Heart left ventricle (tissue), 16 donors: ENCODE results near the gene ATF6B. TPM values are rescaled to one million over a fixed set of nuclear protein-coding genes. Genes with fewer than 3 reads are reported as not detected.
"Not testable (repeated sequence)": the region's sequence is repeated elsewhere in the genome, so short reads cannot be mapped to it uniquely, and the experiment has no call there.

Experiments used
- ATAC-seq, 4 donors: fragments of 200-7000 bp; cut with Tn5 transposase; one replicate each; pipeline ENCODE4 v1.9.1; 2020 to 2022; ENCODE audit warnings: moderate library complexity in 4 of 4, mild to moderate bottlenecking in 3 of 4, moderate number of reproducible peaks in 1 of 4
- DNase-seq, 5 donors: peaks; one replicate each; pipeline ENCODE4 v3.0.0-alpha.2; 2020
- H3K27ac ChIP-seq, 12 donors: fragments of 200-600 bp; sonication (generic) in 4 of 12; one replicate each; pipeline versions ENCODE4 v1.5.0 to v1.8.0; 2016 to 2022; ENCODE audit warnings: mild to moderate bottlenecking in 2 of 12
- H3K27me3 ChIP-seq, 9 donors: fragments of 200-600 bp; sonication (generic) in 2 of 9; one replicate each; pipeline versions ENCODE4 v1.5.1 to v1.8.0; 2016 to 2022; ENCODE audit warnings: mild to moderate bottlenecking in 3 of 9
- H3K36me3 ChIP-seq, 9 donors: fragments of 200-600 bp; sonication (generic) in 2 of 9; one replicate each; pipeline versions ENCODE4 v1.5.0 to v1.8.0; 2018 to 2022; ENCODE audit warnings: mild to moderate bottlenecking in 2 of 9
- H3K4me1 ChIP-seq, 12 donors: fragments of 200-600 bp; sonication (generic) in 4 of 12; one replicate each; pipeline versions ENCODE4 v1.5.0 to v1.8.0; 2016 to 2022; ENCODE audit warnings: mild to moderate bottlenecking in 3 of 12
- H3K4me3 ChIP-seq, 12 donors: fragments of 200-600 bp; sonication (generic) in 4 of 12; one replicate each; pipeline versions ENCODE4 v1.5.0 to v1.8.0; 2017 to 2022; ENCODE audit warnings: mild to moderate bottlenecking in 9 of 12, moderate library complexity in 4 of 12
- H3K9me3 ChIP-seq, 12 donors: fragments of 200-600 bp; sonication (generic) in 4 of 12; one replicate each; pipeline versions ENCODE4 v1.5.0 to v1.8.0; 2016 to 2022; ENCODE audit warnings: mild to moderate bottlenecking in 1 of 12
- POLR2A ChIP-seq, 2 donors: fragments of 450-650 bp; IDR thresholded peaks; one replicate each; pipeline ENCODE4 v1.6.1; 2017; ENCODE audit warnings: antibody characterized with exemption in 2 of 2, mild to moderate bottlenecking in 2 of 2, moderate library complexity in 2 of 2
- WGBS, 4 donors: extraction: QIAGEN DNeasy Blood & Tissue Kit in 2 of 4; methylation state at CpG; one replicate each; pipeline versions ENCODE4 v1.1.5 to v1.1.7; 2013 to 2018; 5-methylcytosine and 5-hydroxymethylcytosine counted together
- intact Hi-C, 10 donors: fragments of 100-400 bp; cut with DNase I; formaldehyde crosslinking; loops; one replicate each; pipeline versions ENCODE4 v1.11.1 to v1.14.2; 2022
- polyA plus RNA-seq, 2 donors: library from polyadenylated mRNA; stranded (reverse); fragments of 200-250 nt; gene quantifications; one replicate each; pipeline ENCODE4 v1.2.3, GENCODE V29; 2013
- total RNA-seq, 9 donors: library from RNA; depleted of rRNA in 2 of 9; stranded (reverse); fragments of >200 nt in 2 of 9; fragmentation: NEBNext Ultra II Directional in 3 of 9; extraction: Animal tissue kit (Norgen Biotek cat#: 25700) in 3 of 9; gene quantifications; one replicate each; pipeline versions ENCODE4 v1.1.0 to v1.2.4, GENCODE V29; 2016 to 2023
- TF ChIP-seq, protein P1 (sequence below), 12 donors: fragments of 200-600 bp; sonication (generic) in 4 of 12; IDR thresholded peaks; one replicate each; pipeline versions ENCODE4 v1.5.0 to v1.8.0; 2018 to 2022; ENCODE audit warnings: antibody characterized with exemption in 12 of 12, mild to moderate bottlenecking in 5 of 12
- donor health status: ischemic (EF 13 %, LVEDD 7.1; RV severe dilation, severe dysfunction).
- donor health status: healthy with polysubstance abuse.
- donor health status: DM: no; HTN: yes; CAD: no.
- donor health status: DM: no; HTN: no; CAD: no.
- donor health status: ischemic (EF 25% LVEDD 6.9; RV normal size, moderate dysfunction).
- donor health status: ischemic (EF 25% LVEDD 5.7; RV mildly dilated, moderate dysfunction).
- donor health status: healthy.
- donor health status: DM: yes; HTN: yes; CAD: no.
- donor health status: ischemic (EF 35%, LVEDD 5.7; RV mildly dilated, moderate dysfunction).
- donor health status: nonischemic (EF 11% LVEDD 7.7; RV severe dilation, severe dysfunction).
- donor health status: DM: yes; HTN: yes; CAD: no.
- donor health status: PGD.
- donor health status: ischemic (EF 29% LVEDD 5.4; RV normal size, mild dysfunction).
- donor health status: nonischemic (EF 23%, LVEDD 6.1; RV moderate dilation, normal function).

ATF6B gene
- total and polyA plus RNA-seq, 11 donors, result 11.1 to 56.8 (median 28.7) TPM

- Histone ChIP-seq H3K36me3 (peaks cover 0 to 5% (median 0%) of the 10 kb centered on the region in 9 donors), H3K27ac (no peak overlapping the region), H3K27me3 (peaks cover 0 to 40% (median 6%) of the 10 kb centered on the region in 9 donors), H3K4me1 (peaks cover 0 to 18% (median 8%) of the 10 kb centered on the region in 12 donors), H3K9me3 (no peaks in the 10 kb centered on the region), H3K4me3 (no peak overlapping the region)
- DNase-seq, result no peak
- ATAC-seq, result no peak
- intact Hi-C loops, result loop anchor here in 1 of 10 donors (2.0 kb wide), 1 partner anchor 15 kb away; no protein-coding TSS in a partner anchor
- 87 to 98% (median 94%) methylated on average over 4 of the region's 4 CpGs for WGBS, 4 donors
- TF ChIP-seq POLR2A (IDR thresholded peaks at IDR 0.05), result no peak
These were observed 19.5 kb upstream of the ATF6B start for GRCh38 chr6:32147401-32148132.

- Histone ChIP-seq H3K9me3 (no peaks in the 10 kb centered on the region), H3K27ac (no peak overlapping the region), H3K4me1 (peaks cover 0 to 12% (median 1%) of the 10 kb centered on the region in 12 donors), H3K27me3 (peaks cover 0 to 34% (median 6%) of the 10 kb centered on the region in 9 donors), H3K4me3 (no peak overlapping the region), H3K36me3 (peaks cover 0 to 5% (median 0%) of the 10 kb centered on the region in 9 donors)
- no peak for ATAC-seq
- intact Hi-C loops, result loop anchor here in 1 of 10 donors (2.0 kb wide), 1 partner anchor 14 kb away; no protein-coding TSS in a partner anchor
- TF ChIP-seq, protein P1, sequence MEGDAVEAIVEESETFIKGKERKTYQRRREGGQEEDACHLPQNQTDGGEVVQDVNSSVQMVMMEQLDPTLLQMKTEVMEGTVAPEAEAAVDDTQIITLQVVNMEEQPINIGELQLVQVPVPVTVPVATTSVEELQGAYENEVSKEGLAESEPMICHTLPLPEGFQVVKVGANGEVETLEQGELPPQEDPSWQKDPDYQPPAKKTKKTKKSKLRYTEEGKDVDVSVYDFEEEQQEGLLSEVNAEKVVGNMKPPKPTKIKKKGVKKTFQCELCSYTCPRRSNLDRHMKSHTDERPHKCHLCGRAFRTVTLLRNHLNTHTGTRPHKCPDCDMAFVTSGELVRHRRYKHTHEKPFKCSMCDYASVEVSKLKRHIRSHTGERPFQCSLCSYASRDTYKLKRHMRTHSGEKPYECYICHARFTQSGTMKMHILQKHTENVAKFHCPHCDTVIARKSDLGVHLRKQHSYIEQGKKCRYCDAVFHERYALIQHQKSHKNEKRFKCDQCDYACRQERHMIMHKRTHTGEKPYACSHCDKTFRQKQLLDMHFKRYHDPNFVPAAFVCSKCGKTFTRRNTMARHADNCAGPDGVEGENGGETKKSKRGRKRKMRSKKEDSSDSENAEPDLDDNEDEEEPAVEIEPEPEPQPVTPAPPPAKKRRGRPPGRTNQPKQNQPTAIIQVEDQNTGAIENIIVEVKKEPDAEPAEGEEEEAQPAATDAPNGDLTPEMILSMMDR (IDR thresholded peaks at IDR 0.05), result no peak
- no peak for TF ChIP-seq POLR2A (IDR thresholded peaks at IDR 0.05)
- 29 to 39% (median 35%) methylated on average over 4 of the region's 4 CpGs for WGBS, 4 donors
- no peak for DNase-seq
These were observed 18.6 kb upstream of the ATF6B start for GRCh38 chr6:32146687-32147086.

DNA sequence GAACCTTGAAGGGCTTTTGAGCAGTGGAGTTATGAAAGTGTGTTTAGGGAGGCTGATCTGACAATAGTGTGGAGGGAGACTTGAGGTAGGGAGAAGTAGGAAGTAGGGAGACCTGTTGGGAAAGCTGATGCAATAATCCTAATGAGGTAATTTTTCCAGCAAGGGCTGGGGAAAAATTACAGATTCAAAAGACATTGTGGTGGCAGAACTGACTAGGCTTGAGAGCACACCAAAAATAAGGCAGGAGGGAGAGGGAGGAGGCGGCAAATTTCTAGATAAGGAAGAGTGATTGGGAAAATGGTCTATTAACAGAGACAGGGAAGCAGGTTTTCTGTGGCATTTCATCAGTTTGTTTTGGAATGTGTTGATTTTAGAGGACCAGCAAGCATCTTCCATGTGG, 18.2 kb upstream of the ATF6B start:
- TF ChIP-seq, protein P1 (IDR thresholded peaks at IDR 0.05), result no peak
- no peak for TF ChIP-seq POLR2A (IDR thresholded peaks at IDR 0.05)
- Histone ChIP-seq H3K4me1 (peaks cover 0 to 8% (median under 1%) of the 10 kb centered on the region in 12 donors), H3K27me3 (peaks cover 0 to 34% (median 6%) of the 10 kb centered on the region in 9 donors), H3K36me3 (peaks cover 0 to 5% (median 0%) of the 10 kb centered on the region in 9 donors), H3K4me3 (no peak overlapping the region), H3K9me3 (no peaks in the 10 kb centered on the region), H3K27ac (no peak overlapping the region)
- intact Hi-C loops, result loop anchor here in 1 of 10 donors (2.0 kb wide), 1 partner anchor 13 kb away; no protein-coding TSS in a partner anchor
- 54 to 88% (median 59%) methylated on average over 1 of the region's 1 CpG for WGBS, 4 donors
- DNase-seq (no peak), ATAC-seq (no peak)

DNA sequence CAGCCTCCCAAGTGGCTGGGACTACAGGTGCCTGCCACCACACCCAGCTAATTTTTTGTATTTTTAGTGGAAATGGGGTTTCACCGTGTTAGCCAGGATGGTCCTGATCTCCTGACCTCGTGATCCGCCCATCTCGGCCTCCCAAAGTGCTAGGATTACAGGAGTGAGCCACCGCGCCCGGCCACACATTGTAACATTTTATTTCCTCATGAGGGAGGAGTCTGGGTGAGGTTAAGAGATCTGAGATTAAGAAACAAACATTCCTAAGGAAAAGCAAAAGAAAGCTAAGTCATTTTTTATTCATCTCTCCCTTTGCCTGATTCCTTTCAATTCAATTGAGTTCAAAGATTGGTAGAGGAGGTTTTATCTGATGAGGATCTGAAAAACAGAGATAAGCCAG, 16.2 kb upstream of the ATF6B start:
- H3K4me3 ChIP-seq, H3K36me3 ChIP-seq, H3K27ac ChIP-seq, DNase-seq, intact Hi-C loops, H3K4me1 ChIP-seq, H3K9me3 ChIP-seq, ATAC-seq: not testable (repeated sequence)
- H3K27me3 ChIP-seq, result peaks cover 0 to 17% (median 6%) of the 10 kb centered on the region in 9 donors
- WGBS, 4 donors, result 73 to 88% (median 82%) methylated on average over 7 of the region's 7 CpGs

GRCh38 chr6:32140420-32141046, 12.5 kb upstream of the ATF6B start:
- WGBS, 4 donors, result 38 to 51% (median 47%) methylated on average over 5 of the region's 5 CpGs

More at GRCh38 chr6:32140420-32141046, 12.5 kb upstream of the ATF6B start:
- no peaks in the 10 kb centered on the region for H3K27me3 ChIP-seq
- DNase-seq (no peak), ATAC-seq (no peak)
- intact Hi-C loops, result no loop called here
- H3K9me3 ChIP-seq, result no peaks in the 10 kb centered on the region
- H3K4me1 ChIP-seq, result no peaks in the 10 kb centered on the region
- no peak overlapping the region for H3K4me3 ChIP-seq
- no peak overlapping the region for H3K27ac ChIP-seq
- no peak for TF ChIP-seq POLR2A (IDR thresholded peaks at IDR 0.05)
- TF ChIP-seq, protein P1 (IDR thresholded peaks at IDR 0.05), result no peak
- no peaks in the 10 kb centered on the region for H3K36me3 ChIP-seq
